ENCODE results near the gene SPATA19.

- TF ChIP-seq, protein P1, sequence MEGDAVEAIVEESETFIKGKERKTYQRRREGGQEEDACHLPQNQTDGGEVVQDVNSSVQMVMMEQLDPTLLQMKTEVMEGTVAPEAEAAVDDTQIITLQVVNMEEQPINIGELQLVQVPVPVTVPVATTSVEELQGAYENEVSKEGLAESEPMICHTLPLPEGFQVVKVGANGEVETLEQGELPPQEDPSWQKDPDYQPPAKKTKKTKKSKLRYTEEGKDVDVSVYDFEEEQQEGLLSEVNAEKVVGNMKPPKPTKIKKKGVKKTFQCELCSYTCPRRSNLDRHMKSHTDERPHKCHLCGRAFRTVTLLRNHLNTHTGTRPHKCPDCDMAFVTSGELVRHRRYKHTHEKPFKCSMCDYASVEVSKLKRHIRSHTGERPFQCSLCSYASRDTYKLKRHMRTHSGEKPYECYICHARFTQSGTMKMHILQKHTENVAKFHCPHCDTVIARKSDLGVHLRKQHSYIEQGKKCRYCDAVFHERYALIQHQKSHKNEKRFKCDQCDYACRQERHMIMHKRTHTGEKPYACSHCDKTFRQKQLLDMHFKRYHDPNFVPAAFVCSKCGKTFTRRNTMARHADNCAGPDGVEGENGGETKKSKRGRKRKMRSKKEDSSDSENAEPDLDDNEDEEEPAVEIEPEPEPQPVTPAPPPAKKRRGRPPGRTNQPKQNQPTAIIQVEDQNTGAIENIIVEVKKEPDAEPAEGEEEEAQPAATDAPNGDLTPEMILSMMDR (IDR thresholded peaks at IDR 0.05): no peak
- no peak for TF ChIP-seq POLR2A (IDR thresholded peaks at IDR 0.05)
Observed at GRCh38 chr11:133818302-133818701, 27.0 kb downstream of the SPATA19 start.

All from Peyer's patch (tissue), 4 donors.